GM06990 (cell line): ENCODE measurements around the gene RAB28.

Experiments used
- DNase-seq: peaks from one replicate; pipeline ENCODE4 v3.0.0-alpha.2; 2011; ENCODE audit not compliant: insufficient read length; ENCODE audit errors: extremely low read depth
- H3K27me3 ChIP-seq: replicated peaks from 2 replicates; pipeline ENCODE4 v1.6.0; 2011; ENCODE audit warnings: low read length; ENCODE audit not compliant: control insufficient read depth, insufficient read depth
- H3K36me3 ChIP-seq: 2 replicates; pipeline ENCODE4 v1.5.1; 2011; ENCODE audit warnings: low read length; ENCODE audit not compliant: control insufficient read depth, insufficient read depth
- H3K4me3 ChIP-seq: replicated peaks from 2 replicates; pipeline ENCODE4 v1.5.1; 2011; ENCODE audit warnings: low read depth, mild to moderate bottlenecking, control low read depth, low read length
- TF ChIP-seq, protein P1 (sequence below): IDR thresholded peaks from 2 replicates; pipeline ENCODE4 v1.5.1; 2011; ENCODE audit warnings: low read length, control low read depth, mild to moderate bottlenecking, inconsistent platforms; ENCODE audit not compliant: insufficient read depth, poor library complexity, severe bottlenecking

The RAB28 gene

DNA sequence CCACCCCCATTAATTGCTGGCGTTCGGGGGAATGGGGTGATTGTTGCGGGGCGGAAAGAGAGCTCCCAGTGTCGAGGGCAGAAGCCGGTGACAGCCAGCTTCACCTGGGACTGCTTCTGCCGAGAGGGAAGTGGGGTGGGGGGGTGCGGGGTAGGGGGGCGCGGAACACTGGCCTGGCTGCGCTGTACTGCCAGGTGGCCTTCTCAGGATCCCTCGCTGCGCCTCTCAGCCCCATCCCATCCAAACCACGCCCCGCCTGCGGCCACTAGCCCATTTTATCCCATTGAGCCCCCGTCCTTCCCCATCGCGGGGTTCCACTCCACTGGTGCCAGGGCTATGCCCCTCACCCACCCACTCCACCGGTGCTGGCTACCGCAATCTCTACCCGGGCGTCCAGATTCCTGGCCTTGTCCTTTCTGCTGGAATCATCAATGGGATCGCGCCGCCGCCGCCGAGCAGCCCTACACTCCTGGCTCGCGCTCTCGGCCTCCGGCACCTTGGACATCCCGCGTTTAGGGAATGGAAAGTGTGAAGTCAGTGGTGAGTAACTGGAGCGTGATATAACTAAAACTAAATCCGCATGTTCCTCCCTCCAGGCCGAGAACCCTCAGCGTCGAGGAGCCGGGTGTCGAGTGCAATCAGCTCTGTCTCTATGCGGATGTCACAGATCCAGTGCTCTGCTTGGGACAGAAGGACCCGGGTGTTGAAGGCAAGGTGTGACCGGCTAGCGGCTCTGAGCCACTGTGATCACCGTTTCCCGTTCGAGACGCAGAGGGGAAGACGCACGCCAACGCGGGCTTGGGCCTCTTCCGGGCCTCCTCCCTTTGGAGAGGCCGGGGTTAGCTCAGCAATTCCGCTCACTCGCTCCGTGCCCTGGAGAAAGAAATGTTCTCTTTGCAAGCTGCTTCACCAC is 39.7 kb upstream of the RAB28 start:
- TF ChIP-seq, protein P1, sequence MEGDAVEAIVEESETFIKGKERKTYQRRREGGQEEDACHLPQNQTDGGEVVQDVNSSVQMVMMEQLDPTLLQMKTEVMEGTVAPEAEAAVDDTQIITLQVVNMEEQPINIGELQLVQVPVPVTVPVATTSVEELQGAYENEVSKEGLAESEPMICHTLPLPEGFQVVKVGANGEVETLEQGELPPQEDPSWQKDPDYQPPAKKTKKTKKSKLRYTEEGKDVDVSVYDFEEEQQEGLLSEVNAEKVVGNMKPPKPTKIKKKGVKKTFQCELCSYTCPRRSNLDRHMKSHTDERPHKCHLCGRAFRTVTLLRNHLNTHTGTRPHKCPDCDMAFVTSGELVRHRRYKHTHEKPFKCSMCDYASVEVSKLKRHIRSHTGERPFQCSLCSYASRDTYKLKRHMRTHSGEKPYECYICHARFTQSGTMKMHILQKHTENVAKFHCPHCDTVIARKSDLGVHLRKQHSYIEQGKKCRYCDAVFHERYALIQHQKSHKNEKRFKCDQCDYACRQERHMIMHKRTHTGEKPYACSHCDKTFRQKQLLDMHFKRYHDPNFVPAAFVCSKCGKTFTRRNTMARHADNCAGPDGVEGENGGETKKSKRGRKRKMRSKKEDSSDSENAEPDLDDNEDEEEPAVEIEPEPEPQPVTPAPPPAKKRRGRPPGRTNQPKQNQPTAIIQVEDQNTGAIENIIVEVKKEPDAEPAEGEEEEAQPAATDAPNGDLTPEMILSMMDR: no peak
- peaks cover 4% of the 10 kb centered on the region for H3K27me3 ChIP-seq
- H3K36me3 ChIP-seq: no peaks in the 10 kb centered on the region
- DNase-seq: no peak
- H3K4me3 ChIP-seq: no peak overlapping the region

DNA sequence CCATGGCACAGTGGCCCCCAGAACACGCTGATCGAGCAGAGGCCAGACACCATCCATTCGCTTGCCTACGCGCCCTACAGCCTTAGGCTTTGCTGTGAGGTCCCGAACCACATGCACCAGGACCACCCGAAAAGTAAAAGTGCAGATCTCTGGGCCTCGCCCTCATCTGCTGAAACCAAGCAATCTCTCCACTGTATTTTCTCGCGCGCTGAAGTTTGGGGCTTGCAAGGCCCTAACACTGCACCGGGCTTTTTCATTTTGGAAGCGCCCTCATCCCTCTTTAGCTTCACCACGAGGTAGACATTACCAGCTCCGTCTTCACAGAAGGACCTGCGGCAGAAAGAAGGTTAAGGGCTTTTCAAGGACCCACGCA is 39.0 kb upstream of the RAB28 start:
- Histone ChIP-seq H3K4me3 (no peak overlapping the region), H3K27me3 (peaks cover 4% of the 10 kb centered on the region)

DNA sequence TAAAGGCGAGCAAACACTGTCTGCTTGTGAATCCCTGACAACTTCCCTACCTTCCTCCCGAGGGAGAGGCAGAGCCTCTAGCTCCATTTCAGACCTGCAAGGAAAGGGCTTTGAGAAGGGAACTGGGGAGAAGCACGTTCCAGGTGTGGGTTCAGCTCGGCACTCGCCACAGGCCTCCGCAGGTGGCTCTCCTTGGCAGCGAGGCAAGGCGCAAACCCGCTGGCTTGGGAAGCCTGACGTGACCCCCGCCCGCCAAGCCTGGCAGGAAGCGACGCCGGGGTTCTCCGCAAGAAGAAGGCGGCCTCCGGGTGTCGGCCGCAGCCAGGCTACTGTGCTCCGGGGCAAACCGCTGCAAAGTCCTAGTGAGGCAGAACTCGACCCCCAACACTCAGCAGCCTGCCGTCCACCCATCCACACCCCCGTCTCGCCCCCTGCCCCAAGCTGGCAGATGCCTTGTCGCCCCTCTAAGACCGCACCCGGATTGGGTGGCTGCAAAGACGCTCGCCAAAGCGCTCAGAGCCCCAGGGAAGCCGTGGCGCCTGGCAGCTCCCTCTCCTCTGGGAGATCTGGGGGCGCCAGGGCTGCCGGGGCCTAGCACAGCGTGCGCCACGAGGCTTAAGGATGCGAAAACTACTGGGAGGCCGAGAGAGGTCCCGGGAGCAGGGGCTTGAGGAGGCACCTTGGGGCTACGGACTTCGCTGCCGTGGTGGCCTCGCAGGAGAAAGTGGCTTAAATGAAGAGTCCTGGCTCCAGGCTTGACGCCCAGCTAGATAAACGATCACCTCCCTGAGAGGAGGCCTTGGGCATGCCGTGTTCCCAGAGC is 38.4 kb upstream of the RAB28 start:
- DNase-seq: no peak
- no peak overlapping the region for H3K4me3 ChIP-seq
- H3K27me3 ChIP-seq: peaks cover 4% of the 10 kb centered on the region
- TF ChIP-seq, protein P1: no peak
- H3K36me3 ChIP-seq: no peaks in the 10 kb centered on the region

More for the DNA sequence above, 39.0 kb upstream of the RAB28 start:
- TF ChIP-seq, protein P1: no peak
- H3K36me3 ChIP-seq: no peaks in the 10 kb centered on the region
- DNase-seq: no peak

DNA sequence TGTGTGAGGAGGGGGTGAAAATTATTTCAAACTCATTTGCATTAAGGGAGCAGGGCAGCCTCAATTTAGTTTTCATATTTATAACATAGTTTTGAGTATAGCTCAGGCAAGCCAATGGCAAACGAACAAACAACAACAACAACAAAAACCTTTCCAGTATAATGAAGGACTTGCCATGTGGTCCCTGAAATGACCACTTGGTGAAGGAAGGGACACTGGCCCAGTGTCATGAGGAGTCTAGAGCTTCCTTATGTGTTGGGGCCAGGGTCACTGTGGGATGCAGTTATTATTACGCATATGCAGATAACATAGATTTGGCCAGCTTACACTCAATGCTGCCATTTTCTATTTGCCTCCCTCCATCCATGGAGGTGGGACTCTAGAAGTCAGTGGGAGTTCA is 36.9 kb upstream of the RAB28 start:
- peaks cover 4% of the 10 kb centered on the region for H3K27me3 ChIP-seq
- DNase-seq: no peak
- TF ChIP-seq, protein P1: no peak
- H3K36me3 ChIP-seq: no peaks in the 10 kb centered on the region
- no peak overlapping the region for H3K4me3 ChIP-seq

DNA sequence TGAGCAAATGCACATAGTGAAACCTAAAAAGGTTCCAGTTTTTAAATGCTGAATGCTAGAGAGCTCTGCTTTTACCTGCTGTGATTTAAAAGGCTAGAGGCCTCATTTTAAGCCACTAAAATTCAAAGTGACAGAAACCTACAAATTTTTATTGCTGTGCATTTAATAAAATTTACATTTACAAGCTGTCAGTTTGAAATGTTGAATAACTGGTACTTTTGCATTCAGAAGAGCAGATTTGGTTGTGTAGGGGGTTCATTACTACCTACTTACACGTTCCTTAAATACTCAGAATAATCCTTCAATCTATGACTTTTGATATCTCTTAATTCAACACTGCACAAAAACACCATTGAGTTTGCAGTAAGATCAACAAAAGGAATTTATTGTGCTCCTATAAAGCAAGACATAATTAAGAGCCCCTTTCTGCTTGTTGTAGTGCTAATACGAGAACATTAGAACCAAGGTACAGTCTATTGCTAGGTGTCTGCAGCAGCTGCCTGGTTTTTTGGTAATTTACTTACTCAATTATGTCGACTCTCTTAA is 32.2 kb upstream of the RAB28 start:
- TF ChIP-seq, protein P1: no peak
- DNase-seq: no peak
- no peaks in the 10 kb centered on the region for H3K36me3 ChIP-seq

More for the DNA sequence above, 32.2 kb upstream of the RAB28 start:
- Histone ChIP-seq H3K4me3 (no peak overlapping the region), H3K27me3 (no peaks in the 10 kb centered on the region)
